Lower lobe of right lung (tissue), 2 donors: ENCODE data around the gene HSPG2. TPM values are rescaled to one million over a fixed set of nuclear protein-coding genes. Genes with fewer than 3 reads are reported as not detected.
"Not testable (repeated sequence)": the region's sequence is repeated elsewhere in the genome, so short reads cannot be mapped to it uniquely, and the experiment has no call there.

ENCODE experiments used
- ATAC-seq, 2 donors: fragments of 200-7000 bp; cut with Tn5 transposase; one replicate each; pipeline ENCODE4 v1.9.1; 2020 to 2022; ENCODE audit warnings: mild to moderate bottlenecking in 2 of 2, moderate library complexity in 2 of 2
- DNase-seq: peaks from one replicate; pipeline ENCODE4 v3.0.0-alpha.2; 2020
- H3K27ac ChIP-seq: fragments of 200-600 bp; one replicate; pipeline ENCODE4 v1.8.0; 2022
- H3K27me3 ChIP-seq: fragments of 200-600 bp; one replicate; pipeline ENCODE4 v1.8.0; 2022; ENCODE audit warnings: low read depth
- H3K36me3 ChIP-seq: fragments of 200-600 bp; one replicate; pipeline ENCODE4 v1.8.0; 2022; ENCODE audit warnings: mild to moderate bottlenecking
- H3K4me1 ChIP-seq: fragments of 200-600 bp; one replicate; pipeline ENCODE4 v1.8.0; 2022
- H3K4me3 ChIP-seq: fragments of 200-600 bp; one replicate; pipeline ENCODE4 v1.8.0; 2022; ENCODE audit warnings: mild to moderate bottlenecking
- H3K9me3 ChIP-seq: fragments of 200-600 bp; one replicate; pipeline ENCODE4 v1.8.0; 2022
- intact Hi-C: fragments of 100-400 bp; cut with DNase I; formaldehyde crosslinking; loops from one replicate; pipeline ENCODE4 v1.11.0; 2022
- total RNA-seq: library from RNA; stranded (reverse); fragmentation: NEBNext Ultra II Directional; extraction: Animal tissue kit (Norgen Biotek cat#: 25700); gene quantifications from one replicate; pipeline ENCODE4 v1.2.1, GENCODE V29; 2021
- TF ChIP-seq, protein P1 (sequence below): fragments of 200-600 bp; IDR thresholded peaks from one replicate; pipeline ENCODE4 v1.8.0; 2022; ENCODE audit warnings: antibody characterized with exemption, mild to moderate bottlenecking
- donor health status: DM: no; HTN: yes; CAD: no; lungs with severe emphysema.

HSPG2 gene
- total RNA-seq, 1 donor from 2014 or later = 216 TPM

DNA sequence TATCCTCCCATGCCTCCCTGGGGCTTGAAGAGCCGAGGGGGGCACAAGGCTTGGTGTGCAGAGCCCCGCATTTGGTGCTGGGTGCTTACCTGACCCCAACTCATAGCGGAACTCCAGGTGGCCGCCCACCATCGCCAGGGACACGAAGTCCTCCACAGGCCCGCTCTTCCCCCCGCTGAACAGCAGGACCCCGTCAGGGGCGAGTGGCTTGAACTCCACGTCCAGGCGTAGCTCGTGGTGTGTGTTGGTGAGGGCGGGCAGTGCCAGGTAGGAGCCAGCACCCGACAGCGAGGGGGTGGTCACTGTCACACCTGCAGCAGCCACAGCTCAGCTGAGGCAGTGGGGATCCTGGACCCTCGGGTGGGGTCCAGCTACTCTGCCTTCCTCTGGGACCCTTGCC is 107.8 kb downstream of the HSPG2 start:
- peaks cover 96% of the 10 kb centered on the region for H3K36me3 ChIP-seq
- ATAC-seq (no peak), DNase-seq (no peak)
- TF ChIP-seq, protein P1, sequence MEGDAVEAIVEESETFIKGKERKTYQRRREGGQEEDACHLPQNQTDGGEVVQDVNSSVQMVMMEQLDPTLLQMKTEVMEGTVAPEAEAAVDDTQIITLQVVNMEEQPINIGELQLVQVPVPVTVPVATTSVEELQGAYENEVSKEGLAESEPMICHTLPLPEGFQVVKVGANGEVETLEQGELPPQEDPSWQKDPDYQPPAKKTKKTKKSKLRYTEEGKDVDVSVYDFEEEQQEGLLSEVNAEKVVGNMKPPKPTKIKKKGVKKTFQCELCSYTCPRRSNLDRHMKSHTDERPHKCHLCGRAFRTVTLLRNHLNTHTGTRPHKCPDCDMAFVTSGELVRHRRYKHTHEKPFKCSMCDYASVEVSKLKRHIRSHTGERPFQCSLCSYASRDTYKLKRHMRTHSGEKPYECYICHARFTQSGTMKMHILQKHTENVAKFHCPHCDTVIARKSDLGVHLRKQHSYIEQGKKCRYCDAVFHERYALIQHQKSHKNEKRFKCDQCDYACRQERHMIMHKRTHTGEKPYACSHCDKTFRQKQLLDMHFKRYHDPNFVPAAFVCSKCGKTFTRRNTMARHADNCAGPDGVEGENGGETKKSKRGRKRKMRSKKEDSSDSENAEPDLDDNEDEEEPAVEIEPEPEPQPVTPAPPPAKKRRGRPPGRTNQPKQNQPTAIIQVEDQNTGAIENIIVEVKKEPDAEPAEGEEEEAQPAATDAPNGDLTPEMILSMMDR = no peak
- no peaks in the 10 kb centered on the region for H3K27me3 ChIP-seq
- no peaks in the 10 kb centered on the region for H3K4me1 ChIP-seq
- no peak overlapping the region for H3K4me3 ChIP-seq
- no peaks in the 10 kb centered on the region for H3K9me3 ChIP-seq
- H3K27ac ChIP-seq = no peak overlapping the region
- intact Hi-C loops = no loop called here

DNA sequence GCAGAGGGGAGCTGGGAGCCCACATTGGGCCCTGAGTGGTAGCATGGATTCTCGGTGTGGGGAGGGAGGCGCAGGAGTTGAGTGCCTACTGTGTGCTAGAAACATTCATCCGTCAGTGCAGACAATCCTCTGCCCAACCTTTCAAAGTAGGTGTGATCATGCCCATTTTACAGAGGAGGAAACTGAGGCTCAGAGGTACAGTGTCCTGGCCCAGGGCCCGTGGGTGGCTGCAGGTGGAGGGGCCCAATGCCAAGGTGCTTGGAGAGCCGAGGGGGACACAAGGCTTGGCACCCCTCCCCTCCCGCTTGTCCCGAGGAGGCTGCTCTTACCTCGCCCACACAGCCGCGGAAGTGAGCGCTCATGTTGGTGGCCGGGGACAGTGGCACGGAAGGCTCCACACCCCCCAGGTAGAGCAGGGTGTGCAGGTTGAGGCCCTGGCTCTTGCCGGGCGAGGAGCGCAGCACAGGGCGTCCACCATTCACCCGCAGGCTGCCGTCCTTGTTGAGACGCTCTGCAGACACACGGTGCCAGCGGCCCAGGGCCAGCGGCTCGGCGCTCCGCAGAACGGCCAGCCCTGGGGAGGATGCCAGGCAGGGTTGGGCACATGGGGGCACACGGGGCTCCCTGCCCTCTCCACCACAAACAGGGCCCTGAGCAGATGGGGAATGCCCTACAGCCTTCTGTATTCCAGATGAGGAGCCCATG is 108.5 kb downstream of the HSPG2 start:
- Histone ChIP-seq H3K27me3 (no peaks in the 10 kb centered on the region), H3K4me1 (no peaks in the 10 kb centered on the region), H3K9me3 (no peaks in the 10 kb centered on the region), H3K27ac (no peak overlapping the region), H3K4me3 (no peak overlapping the region), H3K36me3 (peaks cover 96% of the 10 kb centered on the region)
- intact Hi-C loops = no loop called here
- ATAC-seq (no peak), DNase-seq (no peak)
- TF ChIP-seq, protein P1 = no peak

DNA sequence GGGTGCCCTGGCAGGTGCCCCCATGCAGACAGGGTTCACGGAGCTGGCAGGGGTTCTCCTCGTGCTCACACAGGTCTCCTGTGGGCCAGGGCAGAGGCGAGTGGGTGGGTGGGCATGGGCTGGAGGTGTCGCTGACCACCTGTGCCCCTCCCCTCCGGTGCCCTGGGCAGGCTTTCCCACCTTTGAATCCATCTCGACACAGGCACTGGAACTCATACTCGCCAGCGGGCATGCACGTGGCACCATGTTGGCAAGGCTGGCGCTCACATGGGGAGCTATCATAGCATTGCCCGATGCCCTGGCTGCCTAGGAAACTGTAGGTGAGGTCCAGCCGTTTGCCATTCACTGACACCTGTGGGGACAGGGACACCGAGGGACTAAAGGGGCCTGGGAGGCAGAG is 109.0 kb downstream of the HSPG2 start:
- intact Hi-C loops = no loop called here
- no peak for DNase-seq
- no peak overlapping the region for H3K4me3 ChIP-seq
- no peaks in the 10 kb centered on the region for H3K9me3 ChIP-seq
- no peak for ATAC-seq
- peaks cover 96% of the 10 kb centered on the region for H3K36me3 ChIP-seq
- TF ChIP-seq, protein P1 = no peak
- no peaks in the 10 kb centered on the region for H3K4me1 ChIP-seq
- H3K27ac ChIP-seq = no peak overlapping the region
- no peaks in the 10 kb centered on the region for H3K27me3 ChIP-seq

DNA sequence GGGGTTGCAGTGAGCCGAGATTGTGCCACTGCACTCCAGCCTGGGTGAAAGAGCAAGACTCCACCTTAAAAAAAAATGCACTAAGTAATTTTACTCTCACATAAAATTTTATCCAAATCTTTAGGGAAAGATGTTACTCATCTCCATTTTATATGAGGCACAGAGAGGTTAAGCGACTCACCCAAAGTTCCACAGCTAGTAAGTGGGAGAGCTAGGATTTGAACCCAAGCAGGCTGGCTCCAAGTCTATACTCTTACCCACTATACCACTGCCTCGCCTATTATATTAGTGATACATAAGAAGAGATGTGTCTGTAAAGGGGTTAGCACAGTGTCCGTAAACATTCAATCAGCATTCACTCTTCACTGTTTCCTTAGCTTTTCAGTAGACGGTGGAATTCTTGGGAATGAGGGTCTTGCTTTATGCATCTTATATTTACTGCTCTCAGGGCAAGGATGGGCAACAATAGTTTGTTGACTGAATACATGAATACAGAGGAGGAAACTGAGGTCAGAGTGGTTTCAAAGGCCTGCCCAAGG is 109.9 kb downstream of the HSPG2 start:
- TF ChIP-seq, protein P1 = no peak
- Histone ChIP-seq H3K36me3 (peaks cover 92% of the 10 kb centered on the region), H3K9me3 (no peaks in the 10 kb centered on the region), H3K27me3 (no peaks in the 10 kb centered on the region), H3K4me1 (no peaks in the 10 kb centered on the region), H3K27ac (no peak overlapping the region), H3K4me3 (no peak overlapping the region)
- intact Hi-C loops = no loop called here
- DNase-seq = no peak
- no peak for ATAC-seq

DNA sequence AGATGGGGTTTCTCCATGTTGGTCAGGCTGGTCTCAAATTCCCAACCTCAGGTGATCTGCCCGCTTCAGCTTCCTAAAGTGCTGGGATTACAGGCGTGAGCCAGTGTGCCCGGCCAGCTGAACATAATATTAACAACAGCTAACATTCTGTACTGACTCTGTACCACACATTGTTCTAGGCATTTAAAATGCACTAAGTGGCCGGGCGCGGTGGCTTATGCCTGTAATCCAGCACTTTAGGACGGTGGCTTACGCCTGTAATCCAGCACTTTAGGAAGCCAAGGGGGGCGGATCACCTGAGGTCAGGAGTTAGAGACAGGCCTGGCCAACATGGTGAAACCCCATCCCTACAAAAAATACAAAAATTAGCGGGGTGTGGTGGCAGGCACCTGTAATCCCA is 110.4 kb downstream of the HSPG2 start:
- H3K4me3 ChIP-seq, H3K4me1 ChIP-seq, H3K27ac ChIP-seq, ATAC-seq, H3K9me3 ChIP-seq, H3K27me3 ChIP-seq, DNase-seq, intact Hi-C loops: not testable (repeated sequence)
- H3K36me3 ChIP-seq = peaks cover 92% of the 10 kb centered on the region

DNA sequence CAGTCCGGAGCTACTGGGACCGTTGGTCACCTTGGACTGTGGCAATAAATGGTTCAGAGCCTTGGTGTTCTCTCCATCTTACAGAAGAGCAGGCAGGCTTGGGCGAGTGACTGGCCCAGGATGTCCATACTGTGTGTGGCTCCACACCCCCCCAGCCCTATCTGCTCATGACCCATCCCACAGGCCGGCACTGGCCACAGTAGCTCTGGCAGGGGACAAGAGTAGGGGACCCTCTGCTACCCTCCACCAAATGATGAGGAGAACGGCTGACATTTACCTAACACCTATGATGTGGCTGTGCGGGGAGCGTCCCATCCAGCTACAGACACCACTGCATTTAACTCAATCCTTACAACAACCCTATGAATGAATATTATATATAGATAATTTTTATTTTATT is 111.7 kb downstream of the HSPG2 start:
- peaks cover 85% of the 10 kb centered on the region for H3K36me3 ChIP-seq

More for the DNA sequence above, 111.7 kb downstream of the HSPG2 start:
- DNase-seq (no peak), ATAC-seq (no peak)
- TF ChIP-seq, protein P1 = no peak
- no peaks in the 10 kb centered on the region for H3K9me3 ChIP-seq
- H3K4me3 ChIP-seq = no peak overlapping the region
- no peaks in the 10 kb centered on the region for H3K27me3 ChIP-seq
- intact Hi-C loops = no loop called here
- no peak overlapping the region for H3K27ac ChIP-seq
- H3K4me1 ChIP-seq = no peaks in the 10 kb centered on the region
